KG1 (cell line): Measurements from ENCODE around the gene IQUB.
"Not testable (repeated sequence)": the region's sequence is repeated elsewhere in the genome, so short reads cannot be mapped to it uniquely, and the experiment has no call there.

Source experiments
- DNase-seq: peaks from one replicate; lab custom pipeline; 2025; lab: John Stamatoyannopoulos, UW

Gene IQUB

DNA sequence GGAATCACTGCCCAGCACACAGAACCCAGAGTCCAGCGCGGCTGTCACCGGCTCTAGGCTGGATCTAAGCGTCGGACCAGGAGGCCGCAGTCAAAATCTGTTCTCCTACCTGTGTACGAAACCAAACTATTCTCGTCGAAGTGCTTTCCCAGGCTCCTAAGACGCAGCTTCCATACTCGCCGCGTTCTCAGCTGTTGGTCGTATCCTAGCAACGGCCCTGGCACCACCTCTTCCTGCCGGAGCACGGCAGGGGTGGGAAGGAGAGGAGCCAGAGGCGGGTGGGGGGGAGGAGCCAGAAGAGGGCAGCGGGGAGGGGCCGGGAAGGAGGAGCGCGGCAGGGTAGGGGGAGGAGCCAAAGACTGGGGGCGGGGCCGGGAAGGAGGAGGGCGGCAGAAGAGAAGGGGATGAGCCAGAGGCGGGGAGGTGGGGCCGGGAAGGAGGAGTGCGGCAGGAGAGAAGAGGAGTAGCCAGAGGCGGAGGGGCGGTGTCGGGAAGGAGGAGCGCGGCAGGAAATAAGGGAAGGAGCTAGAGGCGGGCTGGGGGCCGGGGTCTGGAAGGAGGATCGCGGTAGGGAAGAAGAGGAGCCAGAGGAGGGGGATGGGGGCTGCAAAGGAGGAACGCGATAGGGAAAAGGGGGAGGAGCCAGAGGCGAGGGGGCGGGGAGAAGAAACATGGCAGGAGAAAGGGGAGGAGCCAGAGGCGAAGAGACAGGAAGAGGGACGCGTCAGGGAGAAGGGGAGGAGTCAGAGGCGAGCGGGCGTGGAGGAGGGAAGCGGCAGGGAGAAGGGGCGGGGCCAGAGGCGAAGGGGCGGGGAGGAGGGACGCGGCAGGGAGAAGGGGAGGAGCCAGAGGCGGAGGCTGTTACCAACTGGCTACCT, at the start of gene IQUB:
IQUB (minus strand) TSS at position 213 of the 878 bp plus-strand sequence. CDS start 22,255 bp downstream, outside the sequence.
- DNase-seq: peak; percentile 39

DNA sequence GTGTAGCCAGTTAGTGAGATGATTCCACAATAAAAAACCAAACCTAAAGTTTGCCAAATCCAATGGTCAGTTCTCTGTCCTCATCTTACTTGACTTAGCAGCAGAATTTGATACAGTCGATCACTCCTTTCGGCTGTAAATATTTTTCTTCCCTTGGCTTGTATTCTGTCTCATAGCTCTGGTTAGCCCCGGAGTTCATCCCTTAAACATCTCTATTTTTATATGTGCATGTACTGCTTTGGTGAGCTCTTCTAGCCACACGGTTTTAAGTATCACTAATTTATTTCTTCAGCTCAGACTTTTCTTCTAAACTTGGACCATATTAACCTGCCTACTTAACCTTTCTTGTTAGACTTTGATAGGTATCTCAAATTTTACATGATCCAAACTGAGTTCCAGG, 49.4 kb upstream of the IQUB start:
- DNase-seq: no peak

DNA sequence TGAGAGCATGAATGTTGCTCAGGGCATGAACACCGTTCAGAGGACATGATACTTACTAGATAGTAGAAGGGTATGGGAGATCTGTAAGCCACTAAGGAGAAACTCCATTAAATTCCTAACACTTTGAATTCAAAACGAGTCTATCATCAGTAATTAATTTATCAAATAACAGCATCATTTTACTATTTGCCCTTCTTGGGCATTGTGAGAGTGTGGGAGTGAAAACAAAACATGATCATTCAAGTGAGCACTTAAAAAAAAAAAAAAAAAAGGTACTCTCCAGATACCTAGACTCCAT, 46.7 kb upstream of the IQUB start:
- DNase-seq: no peak

DNA sequence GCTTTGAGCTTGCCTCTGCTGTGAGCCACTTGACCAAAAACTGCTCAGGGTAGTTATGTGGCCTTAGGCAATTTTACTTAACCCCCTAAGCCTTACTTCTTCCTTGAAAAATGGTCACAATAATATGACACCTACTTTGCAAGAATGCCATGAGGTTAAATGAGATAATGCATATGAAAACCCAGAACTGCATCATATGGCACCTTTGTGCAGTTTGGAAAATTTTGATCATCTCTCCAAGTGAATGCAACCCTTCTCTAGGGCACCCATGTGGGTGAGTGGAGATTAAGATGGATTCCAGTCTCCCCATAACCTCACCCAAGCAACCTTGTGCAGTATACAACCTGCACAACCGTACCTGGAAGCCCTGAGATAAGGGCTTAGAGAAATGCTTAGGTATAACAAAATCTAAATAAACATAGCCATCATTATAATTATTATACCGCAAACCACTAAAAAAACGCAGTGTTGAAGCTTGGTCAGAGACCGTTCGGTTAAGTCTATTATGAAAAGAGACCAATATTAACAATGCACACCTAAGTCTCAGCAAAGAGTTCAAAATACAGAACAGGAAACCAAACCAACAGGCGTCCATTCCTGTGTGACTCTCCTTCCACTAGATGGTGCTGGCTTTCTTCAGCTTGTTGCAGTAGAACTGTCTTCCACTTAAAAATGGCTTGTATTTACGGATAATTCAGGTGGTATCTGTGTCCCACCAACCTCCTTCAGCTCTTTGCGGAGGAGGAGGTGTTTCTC, 46.2 kb upstream of the IQUB start:
- DNase-seq: no peak

DNA sequence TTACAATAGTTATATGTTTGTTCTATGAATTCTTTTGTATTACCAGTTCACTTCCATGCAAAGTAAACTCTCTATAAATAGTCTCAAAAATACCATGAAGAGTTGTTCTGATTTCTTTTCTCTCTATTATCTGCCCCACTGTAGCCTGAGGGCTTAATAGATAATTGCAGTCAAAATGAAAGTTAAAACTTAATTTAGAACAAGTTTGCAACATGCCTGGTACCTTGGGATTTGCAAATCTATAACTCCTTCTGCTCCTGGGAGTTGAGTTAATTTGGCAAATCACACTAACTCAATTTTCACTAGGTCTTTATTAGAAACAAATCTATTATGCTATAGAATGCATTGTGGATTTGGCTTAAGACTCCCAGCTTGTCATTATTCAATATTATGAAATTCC, 45.0 kb upstream of the IQUB start:
- DNase-seq: no peak

DNA sequence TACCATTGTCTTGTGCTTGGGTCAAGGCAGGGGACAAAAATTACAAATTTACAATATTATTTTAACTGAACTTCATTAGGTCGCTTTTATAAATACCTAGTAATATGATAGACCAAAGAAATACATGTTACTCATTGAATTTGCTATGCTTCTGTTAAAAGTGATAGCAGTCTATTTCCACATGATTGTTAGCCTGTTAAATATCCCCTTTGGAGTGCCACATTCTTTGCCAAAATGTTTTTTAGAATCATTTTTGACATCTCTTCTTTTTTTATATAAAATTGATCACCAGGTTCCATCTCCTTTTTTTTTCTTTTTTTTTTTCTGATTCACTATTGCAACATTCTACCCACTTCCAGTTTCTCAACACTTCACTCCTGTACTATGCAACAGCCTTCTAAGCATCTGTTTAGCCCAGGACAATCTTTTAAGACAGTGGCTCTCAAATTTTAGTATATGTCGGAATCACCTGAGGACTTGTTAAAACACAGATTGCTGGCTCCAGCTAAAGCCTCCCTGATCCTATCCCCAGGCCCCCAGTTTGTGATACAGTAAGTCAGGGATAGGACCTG, 39.6 kb upstream of the IQUB start:
- no peak for DNase-seq

DNA sequence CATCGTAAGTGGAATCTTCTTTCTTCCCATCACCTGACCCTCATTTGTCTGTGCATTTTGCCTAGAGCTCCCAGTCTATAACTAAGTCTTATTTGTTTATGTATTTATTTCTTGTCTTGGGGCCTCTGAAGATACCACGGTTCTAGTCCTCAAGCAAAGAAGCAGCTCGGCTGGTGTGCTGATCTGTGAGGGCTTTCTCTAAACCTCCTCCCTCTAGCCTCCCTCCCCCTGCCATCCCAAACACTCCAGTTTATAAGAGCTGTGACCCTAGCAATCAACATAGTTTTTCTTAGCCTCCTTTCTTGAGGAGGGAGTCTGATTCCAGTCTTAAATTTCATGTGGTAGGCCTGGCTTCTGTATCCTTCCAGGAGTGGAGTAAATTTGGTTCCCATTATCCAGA, 38.9 kb upstream of the IQUB start:
- DNase-seq: no peak

DNA sequence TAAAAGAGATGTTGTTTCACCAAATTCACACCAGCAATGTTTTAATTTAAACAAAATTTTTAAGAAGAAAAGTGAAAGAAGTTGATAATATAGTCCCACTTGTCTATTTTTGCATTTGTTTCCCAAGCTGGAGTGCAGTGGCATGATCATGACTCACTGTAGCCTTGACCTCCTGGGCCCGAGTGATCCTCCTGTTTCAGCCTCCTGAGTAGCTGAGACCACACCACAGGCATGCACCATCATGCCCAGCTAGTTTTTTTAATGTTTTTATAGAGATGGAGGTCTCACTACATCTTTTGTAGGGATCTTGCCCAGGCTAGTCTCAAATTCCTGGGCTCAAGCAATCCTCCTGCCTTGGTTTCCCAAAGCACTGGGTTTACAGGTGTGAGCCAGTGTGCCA, 37.3 kb upstream of the IQUB start:
- no peak for DNase-seq

DNA sequence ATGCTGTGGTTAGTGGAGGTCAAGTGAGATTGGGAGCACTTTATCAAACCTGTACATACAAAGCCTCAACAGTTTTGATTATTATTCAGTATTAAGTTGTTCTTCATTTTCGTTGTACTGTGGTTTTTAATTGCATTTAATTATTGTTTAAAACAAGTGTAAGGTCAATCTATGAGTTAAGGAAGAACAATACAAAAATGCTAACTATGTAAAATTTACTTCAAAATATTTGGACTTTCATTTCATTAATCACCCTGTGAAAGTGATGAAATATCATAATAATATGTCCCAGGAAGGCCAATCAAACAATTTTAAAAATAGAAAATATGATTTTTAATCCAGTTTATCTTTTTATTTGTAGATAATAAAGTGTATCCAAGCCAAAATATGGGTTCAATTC, 36.8 kb upstream of the IQUB start:
- no peak for DNase-seq

DNA sequence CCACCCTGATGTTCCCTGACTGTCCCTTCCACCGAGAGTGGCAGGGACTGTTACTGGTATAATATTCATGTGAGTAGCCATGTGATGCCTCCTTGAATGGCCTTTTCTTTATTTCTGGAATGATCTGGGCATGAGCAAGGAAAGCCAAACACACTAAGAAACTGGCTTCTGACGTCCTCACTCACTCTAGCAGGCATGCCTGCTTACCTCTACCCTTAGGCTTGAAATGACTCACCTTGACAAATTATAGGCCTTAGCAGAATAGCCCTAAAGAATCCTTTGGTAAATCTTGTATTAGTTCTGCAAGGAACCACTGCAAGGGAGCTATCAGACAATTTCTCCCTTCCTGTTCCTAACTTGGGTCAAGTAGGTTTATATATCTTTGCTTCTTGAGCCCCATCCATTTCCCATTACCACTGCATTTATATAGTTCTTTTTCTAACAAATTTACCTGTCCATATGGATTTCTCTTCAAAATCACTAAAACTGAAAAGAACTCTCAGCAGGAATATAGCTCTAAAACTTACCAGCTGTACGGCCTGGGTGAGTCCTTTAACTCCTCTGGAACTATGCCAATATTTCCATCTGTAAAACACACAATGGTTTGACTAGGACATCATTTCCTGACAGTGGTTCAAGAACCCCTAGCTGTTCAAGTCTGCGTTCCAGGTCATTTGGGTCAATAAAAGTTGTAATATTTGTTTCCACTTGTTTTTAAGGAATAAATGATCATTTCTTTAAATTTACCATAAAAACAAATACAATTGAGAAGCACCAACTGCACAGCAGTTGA, 36.2 kb upstream of the IQUB start:
- DNase-seq: no peak

DNA sequence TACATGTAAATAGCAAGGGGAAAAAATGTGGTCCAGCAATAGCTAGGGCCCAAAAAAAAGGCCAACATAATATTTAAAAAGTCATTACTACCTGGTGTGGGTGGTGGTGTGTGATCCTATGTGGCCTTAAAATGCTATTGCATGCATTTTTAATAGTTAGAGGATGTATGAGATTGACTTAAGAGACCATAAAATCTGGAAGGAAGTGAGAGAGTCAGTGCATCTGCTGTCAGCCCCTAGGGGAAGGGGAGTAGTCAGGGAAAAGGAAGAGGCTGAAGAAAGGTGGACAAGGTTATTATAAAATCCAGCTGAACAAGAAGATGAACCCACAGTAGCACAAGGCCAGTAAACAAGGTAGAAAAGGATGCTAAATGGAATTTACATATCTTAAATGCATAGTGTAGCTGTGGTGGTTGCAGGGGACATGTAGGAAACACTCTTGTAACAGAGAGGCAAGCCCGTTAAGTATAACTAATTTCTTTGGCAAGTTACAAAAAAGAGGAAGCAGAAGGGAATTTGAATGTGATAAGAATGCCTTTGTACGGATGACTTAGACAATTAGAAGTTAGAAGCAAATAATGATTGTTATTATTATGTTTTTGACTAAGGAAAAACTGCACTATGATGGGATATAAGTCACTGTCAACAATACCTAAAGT, 35.1 kb upstream of the IQUB start:
- no peak for DNase-seq

DNA sequence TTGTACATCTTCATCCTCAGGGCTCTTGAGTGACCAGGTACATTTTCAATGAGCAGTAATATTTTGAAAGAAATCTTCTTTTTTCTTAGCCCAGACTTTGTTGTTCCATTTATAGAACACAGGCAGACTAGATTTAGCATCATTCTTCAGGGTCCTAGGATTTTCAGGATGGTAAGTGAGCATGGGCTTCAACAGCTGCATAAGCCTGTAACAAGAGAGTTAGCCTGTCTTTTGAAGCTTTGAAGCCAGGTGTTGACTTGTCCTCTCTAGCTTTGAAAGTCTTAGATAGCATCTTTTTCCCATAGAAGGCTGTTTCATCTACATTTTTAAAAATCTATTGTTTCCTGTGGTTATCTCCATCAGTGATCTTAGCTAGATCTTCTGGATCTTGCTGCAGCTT, 27.7 kb upstream of the IQUB start:
- no peak for DNase-seq

DNA sequence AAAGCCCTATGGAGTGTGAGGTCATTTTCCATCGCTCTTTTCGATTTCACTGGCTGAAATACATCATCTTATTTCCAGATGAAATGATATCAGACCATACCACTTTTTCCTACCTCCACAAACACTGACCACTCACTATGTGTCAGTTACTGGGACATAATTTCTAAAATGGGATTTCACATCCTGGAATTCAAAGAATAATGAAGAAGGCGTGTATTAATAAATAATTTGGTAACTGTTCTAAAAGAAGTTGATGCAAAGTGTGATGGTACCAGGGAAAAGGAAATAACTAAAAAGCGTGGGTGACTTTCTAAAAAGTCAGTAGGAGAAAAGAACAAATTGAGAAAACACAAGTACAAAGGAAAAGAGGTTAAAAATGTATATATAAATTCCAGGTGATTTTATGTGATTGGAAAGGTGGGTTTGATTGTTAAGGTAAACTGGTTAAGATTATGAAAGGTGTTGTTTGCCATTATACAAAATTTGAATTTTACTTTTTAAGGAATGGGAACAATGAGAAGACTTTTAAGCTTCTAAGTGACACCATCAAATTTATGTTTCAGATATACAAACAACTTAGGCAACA, 24.0 kb upstream of the IQUB start:
- DNase-seq: no peak

DNA sequence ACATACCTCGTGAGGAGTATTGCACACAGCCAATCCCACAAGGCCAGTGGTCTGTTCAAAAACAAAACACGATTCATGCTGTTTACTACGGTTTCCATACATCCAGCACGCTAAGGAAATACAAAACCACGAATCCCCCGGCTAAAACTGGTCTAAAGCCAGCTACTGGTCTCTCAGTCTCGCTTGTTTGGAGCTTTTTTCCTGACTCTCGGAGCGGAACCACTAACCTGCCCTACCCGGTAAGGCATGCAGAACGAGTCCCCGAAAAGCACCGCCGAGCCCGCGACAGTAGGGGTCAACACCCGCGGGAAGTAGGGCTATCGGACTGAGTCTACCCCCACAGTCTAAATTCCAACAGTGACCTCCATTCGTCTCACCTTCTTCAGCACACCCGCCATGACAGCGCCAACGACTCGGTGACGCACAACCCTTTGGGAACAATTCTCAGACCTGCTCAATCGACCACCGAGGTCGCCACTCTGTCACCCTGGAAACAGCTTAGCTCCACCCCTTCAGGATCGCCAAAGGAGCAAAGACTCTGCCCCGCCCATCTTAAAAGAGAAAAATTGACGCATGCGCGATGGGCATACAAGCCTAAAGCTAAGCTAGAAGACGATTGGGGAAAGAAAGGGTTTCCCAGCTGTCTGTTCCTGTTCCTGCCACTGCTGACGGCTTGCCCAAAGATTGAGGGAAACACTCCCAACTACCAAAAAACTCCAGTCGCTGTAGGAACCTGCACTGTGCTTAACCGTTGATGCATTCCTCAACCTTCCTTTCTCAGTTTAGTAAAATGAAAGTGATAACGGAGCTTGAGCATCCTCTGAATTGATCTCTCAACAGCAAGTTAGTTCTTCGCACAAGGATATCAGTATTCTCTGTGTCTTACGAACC, 23.2 kb upstream of the IQUB start, which contains the start of gene NDUFA5:
NDUFA5 (minus strand) TSS at position 421 of the 891 bp plus-strand sequence; CDS start at position 398, 23 bp downstream.
- DNase-seq: peak; percentile 97

DNA sequence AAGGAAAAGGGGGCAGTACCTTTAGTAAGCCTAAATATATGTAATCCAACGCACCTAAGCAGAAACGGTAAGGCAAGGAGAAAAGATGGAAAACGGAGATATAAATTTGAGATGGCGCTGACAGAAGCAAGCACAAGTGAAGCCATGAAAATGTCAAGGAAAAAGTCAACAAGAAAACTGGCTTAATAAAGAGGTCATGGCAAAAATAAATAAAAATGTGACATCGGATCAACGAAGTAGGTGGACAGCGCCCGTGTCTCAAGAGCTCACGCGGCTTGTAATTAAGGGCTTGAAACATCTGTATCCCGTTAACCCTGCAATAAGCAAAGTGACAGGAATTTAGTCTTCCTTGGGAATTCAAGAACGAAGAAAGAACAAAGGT, 22.6 kb upstream of the IQUB start:
- DNase-seq: no peak

DNA sequence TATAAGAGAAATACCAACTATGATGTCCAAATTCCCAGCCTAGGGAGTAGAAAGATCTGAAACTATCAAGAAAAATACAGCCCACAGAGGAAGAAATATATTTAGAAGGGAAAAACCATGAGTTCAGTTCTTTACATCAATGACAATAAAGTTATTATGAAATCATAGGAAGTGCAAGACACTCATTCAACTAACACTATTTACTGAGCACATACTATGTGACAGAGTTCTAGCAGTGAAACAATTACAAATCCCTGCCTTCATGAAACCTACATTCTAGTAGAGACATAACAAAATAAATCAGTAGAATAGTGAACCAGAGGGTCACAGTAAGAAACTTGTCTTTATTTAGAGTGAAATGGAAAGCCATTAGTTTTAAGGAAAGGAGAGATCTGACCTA, 21.1 kb upstream of the IQUB start:
- no peak for DNase-seq

DNA sequence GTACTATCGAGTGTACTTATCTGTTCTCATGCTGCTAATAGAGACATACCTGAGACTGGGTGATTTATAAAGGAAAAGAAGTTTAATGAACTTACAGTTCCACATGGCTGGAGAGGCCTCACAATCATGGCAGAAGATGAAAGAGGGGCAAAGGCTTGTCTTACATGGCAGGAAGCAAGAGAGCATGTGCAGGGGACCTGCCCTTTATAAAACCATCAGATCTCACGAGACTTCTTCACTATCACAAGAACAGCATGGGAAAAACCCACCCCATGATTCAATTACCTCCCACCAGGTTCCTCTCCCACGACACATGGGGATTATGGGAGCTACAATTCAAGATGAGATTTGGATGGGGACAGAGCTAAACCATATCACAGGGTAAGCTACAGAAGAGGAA, 18.8 kb upstream of the IQUB start:
- no peak for DNase-seq

DNA sequence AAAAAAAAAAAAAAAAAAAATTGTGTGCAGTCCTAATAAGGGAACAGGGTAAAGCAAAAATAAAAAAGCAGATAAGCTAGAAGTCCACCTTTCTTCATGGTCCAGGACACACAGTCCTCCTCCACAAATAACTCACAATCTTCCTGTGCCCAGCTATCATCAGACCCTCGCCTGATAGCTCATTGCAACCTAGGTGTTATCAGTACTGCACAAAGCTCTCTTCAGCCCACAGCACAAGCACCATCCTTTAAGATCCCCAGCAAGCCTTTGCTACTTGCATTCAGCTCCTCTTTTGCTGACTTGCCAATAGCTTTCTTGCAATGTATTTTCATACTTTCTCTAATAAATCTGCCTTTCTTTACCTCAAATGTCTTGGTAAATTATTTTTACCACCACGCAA, 18.2 kb upstream of the IQUB start:
- DNase-seq: no peak

DNA sequence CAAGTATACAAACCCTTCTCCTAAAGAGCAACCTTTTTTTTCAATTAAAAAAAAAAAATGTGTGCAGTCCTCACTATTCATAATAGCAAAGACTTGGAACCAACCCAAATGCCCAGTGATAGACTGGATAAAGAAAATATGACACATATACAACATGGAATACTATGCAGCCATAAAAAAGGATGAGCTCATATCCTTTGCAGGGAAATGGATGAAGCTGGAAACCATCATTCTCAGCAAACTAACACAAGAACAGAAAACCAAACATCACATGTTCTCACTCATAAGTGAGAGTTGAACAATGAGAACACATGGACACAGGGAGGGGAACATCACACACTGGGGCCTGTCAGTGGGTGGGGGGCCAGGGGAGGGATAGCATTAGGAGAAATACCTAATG, 17.7 kb upstream of the IQUB start:
- not testable (repeated sequence) for DNase-seq

DNA sequence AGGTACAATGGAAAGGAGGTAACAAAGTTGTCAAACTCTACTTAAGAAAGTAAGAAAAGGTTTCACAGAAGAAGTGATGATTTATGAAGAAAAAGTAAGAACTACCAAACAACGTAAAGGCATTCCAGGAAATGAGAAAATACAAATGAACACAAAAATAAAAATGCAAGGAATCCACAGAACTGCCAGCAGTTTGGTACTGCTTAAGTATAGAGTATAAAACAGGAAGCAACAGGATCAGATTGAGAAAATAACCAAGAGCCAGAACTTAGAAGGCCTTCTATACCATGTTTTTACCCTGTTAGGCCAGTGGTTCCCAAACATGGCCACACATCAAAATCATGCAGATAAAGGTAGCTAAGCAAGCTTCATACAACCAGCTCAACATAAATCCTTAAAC, 14.0 kb upstream of the IQUB start:
- DNase-seq: no peak
